Neural cell (in vitro differentiated cells): Measurements from ENCODE around the gene PHETA2.

Experiments used
- EZH2 ChIP-seq: fragments of 200-600, 300-800 bp; shearing (Covaris generic), sonication (generic); IDR thresholded peaks from 2 replicates; pipeline ENCODE4 v1.6.1; 2014; ENCODE audit warnings: antibody characterized with exemption, low read length, borderline replicate concordance, mild to moderate bottlenecking; ENCODE audit not compliant: insufficient read depth, poor library complexity, severe bottlenecking
- SMC3 ChIP-seq: fragments of 450-650 bp; conservative IDR thresholded peaks from 2 replicates; pipeline ENCODE4 v1.6.1; 2014; ENCODE audit warnings: antibody characterized with exemption, mild to moderate bottlenecking, moderate library complexity; ENCODE audit not compliant: poor library complexity
- TAF1 ChIP-seq: IDR thresholded peaks from 2 replicates; pipeline ENCODE4 v1.6.1; 2012; ENCODE audit warnings: low read depth
- TF ChIP-seq, protein P1 (sequence below): fragments of 450-650 bp; IDR thresholded peaks from 2 replicates; pipeline ENCODE4 v1.5.1; 2014; ENCODE audit warnings: antibody characterized with exemption, mild to moderate bottlenecking, moderate library complexity; ENCODE audit not compliant: poor library complexity, severe bottlenecking

DNA sequence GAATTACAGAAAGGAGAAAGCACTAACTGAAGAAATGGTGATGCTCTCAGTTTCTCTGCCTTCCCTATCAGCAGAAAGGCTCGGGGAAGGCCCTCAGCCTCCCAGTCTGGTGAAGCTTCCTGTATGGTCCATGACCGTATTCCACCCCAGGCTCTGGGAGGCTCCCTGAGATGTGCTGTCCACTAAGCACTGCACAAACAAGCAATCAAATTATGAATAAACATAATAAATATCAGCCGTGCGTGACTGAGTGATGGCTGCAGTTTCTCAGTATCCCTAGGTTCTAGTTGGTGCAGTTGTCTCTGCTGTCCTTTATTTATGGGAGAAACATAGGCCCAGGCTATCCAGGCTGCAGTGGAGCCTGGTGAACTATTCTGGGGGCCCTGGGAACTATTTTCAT, 9.1 kb downstream of the PHETA2 start:
- TF ChIP-seq TAF1 (no peak), EZH2 (no peak), SMC3 (no peak)
- TF ChIP-seq, protein P1, sequence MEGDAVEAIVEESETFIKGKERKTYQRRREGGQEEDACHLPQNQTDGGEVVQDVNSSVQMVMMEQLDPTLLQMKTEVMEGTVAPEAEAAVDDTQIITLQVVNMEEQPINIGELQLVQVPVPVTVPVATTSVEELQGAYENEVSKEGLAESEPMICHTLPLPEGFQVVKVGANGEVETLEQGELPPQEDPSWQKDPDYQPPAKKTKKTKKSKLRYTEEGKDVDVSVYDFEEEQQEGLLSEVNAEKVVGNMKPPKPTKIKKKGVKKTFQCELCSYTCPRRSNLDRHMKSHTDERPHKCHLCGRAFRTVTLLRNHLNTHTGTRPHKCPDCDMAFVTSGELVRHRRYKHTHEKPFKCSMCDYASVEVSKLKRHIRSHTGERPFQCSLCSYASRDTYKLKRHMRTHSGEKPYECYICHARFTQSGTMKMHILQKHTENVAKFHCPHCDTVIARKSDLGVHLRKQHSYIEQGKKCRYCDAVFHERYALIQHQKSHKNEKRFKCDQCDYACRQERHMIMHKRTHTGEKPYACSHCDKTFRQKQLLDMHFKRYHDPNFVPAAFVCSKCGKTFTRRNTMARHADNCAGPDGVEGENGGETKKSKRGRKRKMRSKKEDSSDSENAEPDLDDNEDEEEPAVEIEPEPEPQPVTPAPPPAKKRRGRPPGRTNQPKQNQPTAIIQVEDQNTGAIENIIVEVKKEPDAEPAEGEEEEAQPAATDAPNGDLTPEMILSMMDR, result no peak
